MCF 10A (cell line): ENCODE data around the gene PNKD. TPM values are rescaled to one million over a fixed set of nuclear protein-coding genes. Genes with fewer than 3 reads are reported as not detected.

ENCODE experiments used
- BruUV-seq: library from RNA; stranded (reverse); fragments of 400-500 nt; replicated peaks from 2 replicates; lab custom pipeline; 2021; lab: Mats Ljungman, UMichigan
- CTCF ChIA-PET: fragments of 300-600 bp; sonication (Branson Sonifier 250); formaldehyde crosslinking; extraction: SDS; loops from one replicate; lab custom pipeline; 2021; ENCODE audit warnings: antibody characterized with exemption, inconsistent platforms; lab: Yijun Ruan, JAX
- POLR2A ChIA-PET: fragments of 300-600, 350-650 bp; sonication (Branson Sonifier 250); formaldehyde crosslinking; extraction: SDS; loops from one replicate; lab custom pipeline; 2020; ENCODE audit warnings: antibody characterized with exemption, inconsistent platforms; lab: Yijun Ruan, JAX
- DNase-seq: peaks from one replicate; pipeline ENCODE4 v3.0.0-alpha.2; 2018; ENCODE audit not compliant: unreplicated experiment
- H3K27ac Mint-ChIP-seq: one replicate; pipeline ENCODE4 v1.8.0; 2022; ENCODE audit warnings: mild to moderate bottlenecking, low read depth, mixed read lengths; ENCODE audit not compliant: unreplicated experiment
- H3K27me3 Mint-ChIP-seq: one replicate; pipeline ENCODE4 v1.8.0; 2022; ENCODE audit warnings: mixed read lengths; ENCODE audit not compliant: insufficient read depth, unreplicated experiment
- H3K36me3 Mint-ChIP-seq: one replicate; pipeline ENCODE4 v1.8.0; 2022; ENCODE audit warnings: mild to moderate bottlenecking, moderate library complexity, mixed read lengths; ENCODE audit not compliant: insufficient read depth, unreplicated experiment
- H3K4me1 Mint-ChIP-seq: one replicate; pipeline ENCODE4 v1.8.0; 2022; ENCODE audit warnings: mixed read lengths; ENCODE audit not compliant: insufficient read depth, unreplicated experiment
- H3K4me3 Mint-ChIP-seq: one replicate; pipeline ENCODE4 v1.8.0; 2022; ENCODE audit warnings: mild to moderate bottlenecking, moderate library complexity, mixed read lengths; ENCODE audit not compliant: unreplicated experiment
- H3K9me3 Mint-ChIP-seq: one replicate; pipeline ENCODE4 v1.8.0; 2022; ENCODE audit warnings: mixed read lengths; ENCODE audit not compliant: unreplicated experiment
- intact Hi-C: fragments of 100-400 bp; cut with micrococcal nuclease; formaldehyde crosslinking; loops from 2 replicates; pipeline ENCODE4 v1.14.1; 2022
- total RNA-seq: library from RNA; stranded (reverse); gene quantifications from 2 replicates; pipeline ENCODE4 v1.2.3, GENCODE V29; 2022
- TF ChIP-seq, protein P1 (sequence below): fragments of 200-600 bp; IDR thresholded peaks from one replicate; pipeline ENCODE4 v1.8.0; 2022; ENCODE audit warnings: antibody characterized with exemption, mild to moderate bottlenecking; ENCODE audit not compliant: unreplicated experiment

Gene PNKD
- total RNA-seq, 1 experiment from 2014 or later: 23.1 TPM

GRCh38 chr2:218244665-218245064 is 25.7 kb upstream of the PNKD start:
- CTCF ChIA-PET: interaction anchor here (1.5 to 1.8 kb wide), 2 partner anchors 13 to 28 kb away, joined by 3 to 7 read pairs; no protein-coding TSS in a partner anchor
- BruUV-seq: no TSS peak
- intact Hi-C loops: no loop called here
- no peaks in the 10 kb centered on the region for H3K9me3 Mint-ChIP-seq
- no peaks in the 10 kb centered on the region for H3K4me1 Mint-ChIP-seq
- POLR2A ChIA-PET: interaction anchor here (1.3 to 3.7 kb wide), 2 partner anchors 11 to 25 kb away, joined by 5 to 19 read pairs; partner anchors contain the start of genes AAMP and PNKD
- no peak overlapping the region for H3K27ac Mint-ChIP-seq
- DNase-seq: no peak
- peaks cover 100% of the 10 kb centered on the region for H3K36me3 Mint-ChIP-seq
- TF ChIP-seq, protein P1, sequence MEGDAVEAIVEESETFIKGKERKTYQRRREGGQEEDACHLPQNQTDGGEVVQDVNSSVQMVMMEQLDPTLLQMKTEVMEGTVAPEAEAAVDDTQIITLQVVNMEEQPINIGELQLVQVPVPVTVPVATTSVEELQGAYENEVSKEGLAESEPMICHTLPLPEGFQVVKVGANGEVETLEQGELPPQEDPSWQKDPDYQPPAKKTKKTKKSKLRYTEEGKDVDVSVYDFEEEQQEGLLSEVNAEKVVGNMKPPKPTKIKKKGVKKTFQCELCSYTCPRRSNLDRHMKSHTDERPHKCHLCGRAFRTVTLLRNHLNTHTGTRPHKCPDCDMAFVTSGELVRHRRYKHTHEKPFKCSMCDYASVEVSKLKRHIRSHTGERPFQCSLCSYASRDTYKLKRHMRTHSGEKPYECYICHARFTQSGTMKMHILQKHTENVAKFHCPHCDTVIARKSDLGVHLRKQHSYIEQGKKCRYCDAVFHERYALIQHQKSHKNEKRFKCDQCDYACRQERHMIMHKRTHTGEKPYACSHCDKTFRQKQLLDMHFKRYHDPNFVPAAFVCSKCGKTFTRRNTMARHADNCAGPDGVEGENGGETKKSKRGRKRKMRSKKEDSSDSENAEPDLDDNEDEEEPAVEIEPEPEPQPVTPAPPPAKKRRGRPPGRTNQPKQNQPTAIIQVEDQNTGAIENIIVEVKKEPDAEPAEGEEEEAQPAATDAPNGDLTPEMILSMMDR: no peak
- H3K4me3 Mint-ChIP-seq: no peak overlapping the region
- no peaks in the 10 kb centered on the region for H3K27me3 Mint-ChIP-seq

- Mint-ChIP-seq H3K36me3 (peaks cover 100% of the 10 kb centered on the region), H3K27ac (peak overlapping the region; percentile 54), H3K4me1 (no peaks in the 10 kb centered on the region), H3K9me3 (no peaks in the 10 kb centered on the region), H3K4me3 (no peak overlapping the region), H3K27me3 (no peaks in the 10 kb centered on the region)
- BruUV-seq: no TSS peak
- intact Hi-C loops: no loop called here
- ChIA-PET CTCF (interaction anchor here (1.5 to 2.0 kb wide), 3 partner anchors 12 to 27 kb away, joined by 3 to 8 read pairs (median 7); no protein-coding TSS in a partner anchor), POLR2A (interaction anchor here (3.7 kb wide), 1 partner anchor 11 kb away, joined by 19 read pairs; no protein-coding TSS in a partner anchor)
- no peak for DNase-seq
- TF ChIP-seq, protein P1: no peak
Measured at GRCh38 chr2:218245214-218245613, 25.1 kb upstream of the PNKD start.

GRCh38 chr2:218249691-218250090 is 20.6 kb upstream of the PNKD start:
- H3K36me3 Mint-ChIP-seq: peaks cover 100% of the 10 kb centered on the region
- no peak overlapping the region for H3K4me3 Mint-ChIP-seq
- intact Hi-C loops: no loop called here
- no TSS peak for BruUV-seq
- no peak for DNase-seq
- POLR2A ChIA-PET: no interaction called here
- H3K27ac Mint-ChIP-seq: no peak overlapping the region
- H3K9me3 Mint-ChIP-seq: no peaks in the 10 kb centered on the region
- H3K27me3 Mint-ChIP-seq: no peaks in the 10 kb centered on the region
- TF ChIP-seq, protein P1: no peak
- CTCF ChIA-PET: interaction anchor here (0.9 kb wide), 1 partner anchor 43 kb away, joined by 3 read pairs; no protein-coding TSS in a partner anchor
- H3K4me1 Mint-ChIP-seq: no peaks in the 10 kb centered on the region

DNA sequence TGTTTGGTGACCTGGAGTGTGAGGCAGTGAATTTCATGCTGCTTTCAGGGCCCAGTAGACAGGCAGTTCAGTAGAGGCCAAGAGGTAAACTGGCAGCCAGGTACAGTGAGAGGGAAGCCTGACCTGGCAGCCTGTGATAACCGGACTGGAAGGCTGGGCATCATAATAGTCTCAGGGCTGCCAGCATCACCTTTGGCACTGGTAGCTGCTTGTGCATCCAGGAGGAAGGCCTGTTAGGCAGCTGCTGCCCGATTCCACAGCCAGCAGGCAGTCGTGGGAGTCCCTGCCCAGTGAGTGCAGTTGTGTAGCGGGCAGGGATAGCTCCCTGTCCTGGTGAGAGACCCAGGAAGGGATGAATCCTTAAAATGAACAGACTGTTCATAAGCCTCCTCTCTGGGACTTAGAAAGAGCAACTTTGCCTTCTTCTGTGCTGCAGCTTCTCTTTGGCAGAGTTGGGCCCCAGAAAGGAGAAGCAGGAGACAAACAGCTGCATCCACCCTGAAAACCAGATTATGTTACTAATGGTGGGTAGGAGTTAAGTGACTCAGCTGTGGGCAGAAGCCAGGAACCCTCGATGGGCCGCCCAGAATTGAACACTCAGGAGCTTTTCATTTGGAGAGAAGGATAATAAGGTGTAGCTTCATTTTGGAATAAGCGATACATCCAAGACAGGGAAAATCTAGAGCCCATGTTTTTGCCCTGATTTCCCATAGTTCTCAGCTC is 17.6 kb upstream of the PNKD start:
- intact Hi-C loops: no loop called here
- Mint-ChIP-seq H3K27me3 (no peaks in the 10 kb centered on the region), H3K9me3 (no peaks in the 10 kb centered on the region), H3K36me3 (peaks cover 89% of the 10 kb centered on the region), H3K4me3 (no peak overlapping the region), H3K27ac (peak overlapping the region; percentile 54), H3K4me1 (no peaks in the 10 kb centered on the region)
- CTCF ChIA-PET: interaction anchor here (1.3 kb wide), 1 partner anchor 10 kb away, joined by 3 read pairs; no protein-coding TSS in a partner anchor
- POLR2A ChIA-PET: interaction anchor here (0.9 to 2.1 kb wide), 3 partner anchors 9 to 27 kb away, joined by 3 to 6 read pairs (median 3); no protein-coding TSS in a partner anchor
- DNase-seq: no peak
- no TSS peak for BruUV-seq
- TF ChIP-seq, protein P1: no peak
